Uterus (tissue), 4 donors: ENCODE results near the gene CDC42EP2. TPM values are rescaled to one million over a fixed set of nuclear protein-coding genes. Genes with fewer than 3 reads are reported as not detected.

ENCODE experiments used
- DNase-seq, 2 donors: peaks; one replicate each; pipeline ENCODE4 v3.0.0-alpha.2; 2019 to 2020
- H3K27ac ChIP-seq, 2 donors: fragments of 200-600 bp; sonication (generic); 1 replicate in 1 of 2; 2 replicates in 1 of 2; pipeline ENCODE4 v1.5.1; 2016 to 2018
- H3K27me3 ChIP-seq, 2 donors: fragments of 200-600 bp; sonication (generic); one replicate each; pipeline ENCODE4 v1.5.1; 2018 to 2019; ENCODE audit warnings: control low read depth in 1 of 2
- H3K36me3 ChIP-seq, 2 donors: fragments of 200-600 bp; sonication (generic); one replicate each; pipeline ENCODE4 v1.5.1; 2019; ENCODE audit warnings: control low read depth in 1 of 2
- H3K4me1 ChIP-seq, 2 donors: fragments of 200-600 bp; sonication (generic); one replicate each; pipeline ENCODE4 v1.5.1; 2018 to 2019; ENCODE audit warnings: control low read depth in 1 of 2
- H3K4me3 ChIP-seq, 2 donors: fragments of 200-600 bp; sonication (generic); 1 replicate in 1 of 2; 2 replicates in 1 of 2; pipeline ENCODE4 v1.5.1; 2018 to 2019; ENCODE audit warnings: mild to moderate bottlenecking in 1 of 2
- H3K9me3 ChIP-seq, 2 donors: fragments of 200-600 bp; sonication (generic); one replicate each; pipeline ENCODE4 v1.5.1; 2019; ENCODE audit warnings: control low read depth in 1 of 2
- CTCF ChIP-seq, 4 experiments: fragments of 200-600 bp in 2 of 4; fragments of 450-650 bp in 2 of 4; sonication (generic) in 2 of 4; IDR thresholded peaks; one replicate each; pipeline ENCODE4 v1.5.1; 2016 to 2019; ENCODE audit warnings: antibody characterized with exemption in 4 of 4, mild to moderate bottlenecking in 2 of 4, moderate library complexity in 1 of 4
- POLR2A ChIP-seq, 2 donors: fragments of 450-650 bp; IDR thresholded peaks; one replicate each; pipeline ENCODE4 v1.6.1; 2016; ENCODE audit warnings: antibody characterized with exemption in 2 of 2, mild to moderate bottlenecking in 1 of 2, moderate library complexity in 1 of 2
- intact Hi-C: fragments of 100-400 bp; cut with DNase I; formaldehyde crosslinking; loops from one replicate; pipeline ENCODE4 v1.15.1; 2023; ENCODE audit warnings: low total_unique reads
- total RNA-seq, 4 donors: library from RNA; depleted of rRNA in 3 of 4; stranded (reverse); fragments of >200 nt in 3 of 4; gene quantifications; one replicate each; pipeline versions ENCODE4 v1.1.0 to v1.2.4, GENCODE V29; 2014 to 2023
- donor health status: DM: yes; HTN: yes; CAD: no.

Gene CDC42EP2
- total RNA-seq, 4 donors from 2014 or later: 9.7 to 65.3 (median 33.2) TPM

GRCh38 chr11:65307298-65308229 lies 7.1 kb upstream of the CDC42EP2 start:
- TF ChIP-seq CTCF (IDR thresholded peaks at IDR 0.05): no peak
- TF ChIP-seq POLR2A (IDR thresholded peaks at IDR 0.05): no peak

GRCh38 chr11:65308281-65308891 lies 6.3 kb upstream of the CDC42EP2 start:
- Histone ChIP-seq H3K4me3 (no peak overlapping the region), H3K36me3 (no peaks in the 10 kb centered on the region), H3K9me3 (no peaks in the 10 kb centered on the region), H3K27ac (peak overlapping the region in 1 of 2 donors; percentile 43), H3K4me1 (no peaks in the 10 kb centered on the region), H3K27me3 (no peaks in the 10 kb centered on the region)
- no peak for DNase-seq
- TF ChIP-seq CTCF (IDR thresholded peaks at IDR 0.05) (no peak), POLR2A (IDR thresholded peaks at IDR 0.05) (no peak)
- intact Hi-C loops: no loop called here

More at GRCh38 chr11:65307298-65308229, 7.1 kb upstream of the CDC42EP2 start:
- H3K27me3 ChIP-seq: no peaks in the 10 kb centered on the region
- no peaks in the 10 kb centered on the region for H3K36me3 ChIP-seq
- no peaks in the 10 kb centered on the region for H3K4me1 ChIP-seq
- no peaks in the 10 kb centered on the region for H3K9me3 ChIP-seq
- DNase-seq: no peak
- H3K27ac ChIP-seq: no peak overlapping the region
- intact Hi-C loops: no loop called here
- no peak overlapping the region for H3K4me3 ChIP-seq

- H3K27ac ChIP-seq: peak overlapping the region in 1 of 2 donors; percentile 43
These were observed 5.7 kb upstream of the CDC42EP2 start for GRCh38 chr11:65309006-65309405.

GRCh38 chr11:65310215-65310614 lies 4.5 kb upstream of the CDC42EP2 start:
- H3K9me3 ChIP-seq: no peaks in the 10 kb centered on the region
- DNase-seq: no peak
- no peak for TF ChIP-seq POLR2A (IDR thresholded peaks at IDR 0.05)
- TF ChIP-seq CTCF (IDR thresholded peaks at IDR 0.05): no peak
- H3K27ac ChIP-seq: no peak overlapping the region
- H3K36me3 ChIP-seq: no peaks in the 10 kb centered on the region
- H3K4me3 ChIP-seq: no peak overlapping the region
- H3K27me3 ChIP-seq: no peaks in the 10 kb centered on the region
- intact Hi-C loops: no loop called here
- no peaks in the 10 kb centered on the region for H3K4me1 ChIP-seq

More at GRCh38 chr11:65309006-65309405, 5.7 kb upstream of the CDC42EP2 start:
- Histone ChIP-seq H3K36me3 (no peaks in the 10 kb centered on the region), H3K27me3 (no peaks in the 10 kb centered on the region), H3K4me1 (no peaks in the 10 kb centered on the region), H3K9me3 (no peaks in the 10 kb centered on the region), H3K4me3 (no peak overlapping the region)
- intact Hi-C loops: no loop called here
- DNase-seq: no peak
- TF ChIP-seq POLR2A (IDR thresholded peaks at IDR 0.05) (no peak), CTCF (IDR thresholded peaks at IDR 0.05) (no peak)

- DNase-seq: no peak
- Histone ChIP-seq H3K27me3 (no peaks in the 10 kb centered on the region), H3K36me3 (no peaks in the 10 kb centered on the region), H3K4me1 (no peaks in the 10 kb centered on the region), H3K27ac (no peak overlapping the region), H3K4me3 (no peak overlapping the region), H3K9me3 (no peaks in the 10 kb centered on the region)
- TF ChIP-seq CTCF (IDR thresholded peaks at IDR 0.05): no peak
- TF ChIP-seq POLR2A (IDR thresholded peaks at IDR 0.05): no peak
- intact Hi-C loops: no loop called here
These were observed 3.9 kb upstream of the CDC42EP2 start for GRCh38 chr11:65310736-65311135.
